ENCODE data around the gene SYT7. TPM values are rescaled to one million over a fixed set of nuclear protein-coding genes. Genes with fewer than 3 reads are reported as not detected.

Gene SYT7
- total RNA-seq, 1 donor from 2014 or later, result not detected

GRCh38 chr11:61627850-61628661 is 47.2 kb upstream of the SYT7 start:
- Mint-ChIP-seq H3K36me3 (ENCODE audit: low read depth) (no peaks in the 10 kb centered on the region), H3K27me3 (peaks cover 10% of the 10 kb centered on the region), H3K4me3 (no peak overlapping the region), H3K4me1 (no peaks in the 10 kb centered on the region), H3K27ac (no peak overlapping the region), H3K9me3 (no peaks in the 10 kb centered on the region)
- ChIA-PET POLR2A (no interaction called here), CTCF (no interaction called here)
- no peak for TF ChIP-seq CTCF (IDR thresholded peaks at IDR 0.05)
- ATAC-seq (ENCODE audit: low read depth) (no peak), DNase-seq (no peak)
- intact Hi-C loops (cut with micrococcal nuclease), result loop anchor here (10.0 kb wide), 1 partner anchor 107 kb away; no protein-coding TSS in a partner anchor

- POLR2A ChIA-PET, result no interaction called here
- Mint-ChIP-seq H3K27me3 (peaks cover 10% of the 10 kb centered on the region), H3K36me3 (ENCODE audit: low read depth) (no peaks in the 10 kb centered on the region), H3K27ac (no peak overlapping the region), H3K4me1 (no peaks in the 10 kb centered on the region), H3K9me3 (no peaks in the 10 kb centered on the region), H3K4me3 (no peak overlapping the region)
- CTCF ChIA-PET, result no interaction called here
- TF ChIP-seq CTCF (IDR thresholded peaks at IDR 0.05), result no peak
- intact Hi-C loops (cut with micrococcal nuclease), result loop anchor here (10.0 kb wide), 1 partner anchor 108 kb away; no protein-coding TSS in a partner anchor
- ATAC-seq (ENCODE audit: low read depth) (no peak), DNase-seq (no peak)
These were observed 45.9 kb upstream of the SYT7 start for GRCh38 chr11:61626580-61627380.

GRCh38 chr11:61625525-61625924 is 44.6 kb upstream of the SYT7 start:
- TF ChIP-seq CTCF (IDR thresholded peaks at IDR 0.05), result no peak
- Mint-ChIP-seq H3K27me3 (peaks cover 9% of the 10 kb centered on the region), H3K36me3 (ENCODE audit: low read depth) (no peaks in the 10 kb centered on the region), H3K4me3 (no peak overlapping the region), H3K9me3 (no peaks in the 10 kb centered on the region), H3K27ac (no peak overlapping the region), H3K4me1 (no peaks in the 10 kb centered on the region)
- DNase-seq, result no peak
- intact Hi-C loops (cut with micrococcal nuclease), result loop anchor here (10.0 kb wide), 1 partner anchor 109 kb away; no protein-coding TSS in a partner anchor
- no peak for ATAC-seq (ENCODE audit: low read depth)
- CTCF ChIA-PET, result interaction anchor here (0.6 kb wide), 1 partner anchor 20 kb away, joined by 3 read pairs; no protein-coding TSS in a partner anchor
- POLR2A ChIA-PET, result no interaction called here

- H3K4me3 Mint-ChIP-seq, result no peak overlapping the region
- ChIA-PET CTCF (no interaction called here), POLR2A (no interaction called here)
- ATAC-seq (ENCODE audit: low read depth) (no peak), DNase-seq (no peak)
- H3K9me3 Mint-ChIP-seq, result no peaks in the 10 kb centered on the region
- intact Hi-C loops (cut with micrococcal nuclease), result loop anchor here (10.0 kb wide), 1 partner anchor 113 kb away; no protein-coding TSS in a partner anchor
- peaks cover 13% of the 10 kb centered on the region for H3K27me3 Mint-ChIP-seq
- no peak for TF ChIP-seq CTCF (IDR thresholded peaks at IDR 0.05)
- H3K36me3 Mint-ChIP-seq (ENCODE audit: low read depth), result no peaks in the 10 kb centered on the region
- no peaks in the 10 kb centered on the region for H3K4me1 Mint-ChIP-seq
- H3K27ac Mint-ChIP-seq, result no peak overlapping the region
These were observed 41.2 kb upstream of the SYT7 start for GRCh38 chr11:61621917-61622585.

Data from activated B cell treated with CpG ODN at 0.5 μM for 24 hours (primary cell).